Activated CD4-positive, alpha-beta T cell treated with anti-CD3 and anti-CD28 coated beads for 24 hours (primary cell): Measurements from ENCODE around the gene SOX6.

Experiments used
- DNase-seq, 2 donors: peaks; one replicate each; pipeline ENCODE4 v3.0.0-alpha.2; 2020; ENCODE audit warnings: low read depth in 2 of 2

The SOX6 gene

DNA sequence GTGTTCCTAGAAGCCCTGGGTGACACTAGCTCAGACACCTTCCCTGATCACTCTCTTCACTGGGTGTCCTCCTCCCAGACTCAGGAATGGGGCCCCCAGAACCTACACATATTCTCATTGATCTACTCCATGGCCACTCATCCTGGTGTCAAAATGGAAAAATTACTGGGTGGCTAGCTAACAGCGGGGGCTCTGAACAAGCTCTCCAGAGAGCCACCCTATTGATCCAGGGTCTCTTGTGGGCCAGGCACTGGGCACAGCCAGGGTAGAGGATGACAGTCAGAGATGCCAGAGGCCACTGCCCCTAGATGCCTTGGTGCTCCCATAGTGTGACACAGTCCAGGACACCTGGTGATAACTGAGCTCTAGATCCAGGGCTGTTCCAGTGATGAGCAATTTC, 393.1 kb downstream of the SOX6 start:
- DNase-seq, result no peak

- no peak for DNase-seq
Measured at GRCh38 chr11:15958910-15959309, 397.4 kb downstream of the SOX6 start.

- DNase-seq, result no peak
Measured at GRCh38 chr11:15957234-15957633, 399.1 kb downstream of the SOX6 start.

GRCh38 chr11:15956302-15956701, 400.0 kb downstream of the SOX6 start:
- no peak for DNase-seq

- DNase-seq, result no peak
Measured at GRCh38 chr11:15955595-15955994, 400.8 kb downstream of the SOX6 start.

DNA sequence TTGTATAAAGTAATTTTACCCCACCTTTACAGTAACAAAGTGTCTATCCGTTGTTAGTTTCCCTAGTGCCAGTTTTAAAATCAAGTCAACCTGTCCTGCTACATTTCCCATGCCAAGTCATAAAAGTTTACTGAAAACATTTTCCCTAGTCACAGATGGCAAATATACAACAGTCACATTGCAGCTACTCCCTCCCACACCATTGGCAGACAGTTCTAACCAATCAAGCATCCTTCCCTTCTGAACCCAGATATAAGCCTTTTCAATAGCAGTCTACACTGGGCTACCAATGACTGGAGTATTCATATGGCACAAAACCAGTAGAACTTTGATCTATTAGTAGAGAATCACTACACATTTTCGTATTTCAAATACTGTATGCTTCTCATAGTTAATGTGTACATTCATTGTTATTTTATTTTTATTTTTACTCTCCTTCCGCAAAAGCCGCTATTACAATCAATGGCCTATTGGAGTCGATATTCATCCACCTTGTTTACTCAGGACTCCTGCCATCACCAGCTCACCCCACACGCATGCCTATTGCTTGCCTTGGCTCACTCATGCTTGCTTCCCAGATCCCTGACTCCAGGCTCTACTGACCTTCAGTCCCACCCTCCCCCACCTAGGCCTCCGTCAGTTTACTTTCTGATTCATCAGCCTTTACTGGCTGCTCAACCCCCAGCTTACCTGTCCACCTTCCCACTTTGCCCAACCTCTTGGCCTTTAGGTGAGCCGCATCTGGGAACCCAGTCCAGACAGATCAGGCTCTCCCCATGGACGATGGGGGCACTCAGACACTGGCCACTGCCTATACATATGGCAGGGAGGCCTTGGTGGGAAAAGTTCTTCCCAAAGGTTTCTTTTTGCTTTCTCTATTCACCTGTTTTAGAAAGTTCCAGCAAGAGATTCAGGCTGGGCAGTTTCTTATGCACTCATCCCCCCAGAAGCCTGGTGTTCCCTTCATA, 408.4 kb downstream of the SOX6 start:
- DNase-seq, result no peak

GRCh38 chr11:15945726-15946125, 410.6 kb downstream of the SOX6 start:
- DNase-seq, result no peak

DNA sequence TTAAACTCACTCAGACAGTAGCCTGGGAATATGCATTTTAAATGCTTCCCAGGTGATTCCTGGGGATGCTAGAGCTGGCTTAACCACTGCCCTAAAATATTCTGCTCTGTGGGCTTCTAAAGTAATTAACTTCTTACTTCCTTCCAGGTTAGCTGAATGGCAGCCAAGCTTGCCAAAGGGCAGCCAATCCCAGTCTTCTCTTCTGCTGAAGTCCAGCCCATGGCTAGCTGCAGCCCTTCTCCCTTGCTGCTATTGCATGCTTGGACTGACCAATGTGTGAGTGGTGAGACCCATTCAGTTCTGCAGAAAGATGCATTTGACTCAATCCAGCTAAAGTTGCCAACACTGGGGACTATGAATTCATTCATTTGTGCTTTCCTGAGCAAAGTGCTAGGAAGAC, 411.9 kb downstream of the SOX6 start:
- DNase-seq, result no peak

DNA sequence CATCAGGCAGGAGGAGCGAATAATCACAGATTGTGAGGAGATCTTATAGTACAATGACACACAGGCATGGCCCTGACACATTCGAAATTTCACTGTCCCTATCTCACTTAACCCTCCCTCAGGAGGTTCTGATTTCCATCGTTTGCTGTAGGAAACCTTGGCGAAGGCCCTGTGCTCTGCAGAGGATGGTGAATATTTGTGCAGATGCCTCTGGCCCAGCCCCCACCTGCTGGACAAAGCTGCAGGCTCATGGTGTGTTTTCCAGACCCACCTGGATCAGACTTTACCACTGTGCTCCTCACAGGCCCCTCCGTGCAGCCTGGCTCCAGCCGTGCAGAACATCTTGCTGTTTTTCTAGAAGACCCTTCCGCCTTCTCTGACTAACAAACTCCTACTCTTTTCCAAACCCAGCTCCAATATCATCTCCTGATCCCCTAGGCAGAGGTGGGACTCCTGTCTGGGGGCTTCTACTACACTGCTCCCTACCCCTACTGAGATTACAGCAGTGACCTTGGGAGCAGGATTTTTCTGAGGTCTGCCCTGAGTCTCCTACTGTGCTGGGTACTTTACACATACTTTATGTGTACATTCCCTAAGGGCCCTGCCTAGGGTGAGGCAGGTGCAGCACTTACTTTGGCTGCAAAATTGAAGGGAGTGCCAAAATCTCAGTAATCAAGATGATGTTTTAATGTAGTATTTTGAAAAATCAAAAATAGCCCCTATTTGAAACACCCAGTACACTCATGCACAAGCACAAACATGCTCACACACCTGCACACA, 412.7 kb downstream of the SOX6 start:
- no peak for DNase-seq

DNA sequence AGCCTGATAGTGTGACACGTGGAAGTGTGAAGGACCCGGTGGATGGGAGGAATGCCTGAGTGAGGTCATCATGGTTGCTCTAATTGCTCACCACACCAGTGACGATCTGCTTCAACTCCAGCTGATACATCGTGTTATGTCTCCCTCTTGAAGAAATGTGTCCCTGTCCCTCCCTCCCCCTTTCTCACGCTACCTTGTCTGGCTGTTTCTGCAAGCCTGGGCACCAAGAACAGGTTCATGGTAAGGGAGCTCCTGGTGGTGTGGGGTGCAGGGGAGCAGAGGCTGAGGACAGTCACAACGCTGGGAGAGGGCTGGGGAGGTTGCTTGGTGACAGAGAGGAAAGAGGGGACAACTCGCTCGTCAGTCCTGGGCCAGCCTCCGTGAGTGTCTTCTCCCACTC, 413.4 kb downstream of the SOX6 start:
- no peak for DNase-seq

DNA sequence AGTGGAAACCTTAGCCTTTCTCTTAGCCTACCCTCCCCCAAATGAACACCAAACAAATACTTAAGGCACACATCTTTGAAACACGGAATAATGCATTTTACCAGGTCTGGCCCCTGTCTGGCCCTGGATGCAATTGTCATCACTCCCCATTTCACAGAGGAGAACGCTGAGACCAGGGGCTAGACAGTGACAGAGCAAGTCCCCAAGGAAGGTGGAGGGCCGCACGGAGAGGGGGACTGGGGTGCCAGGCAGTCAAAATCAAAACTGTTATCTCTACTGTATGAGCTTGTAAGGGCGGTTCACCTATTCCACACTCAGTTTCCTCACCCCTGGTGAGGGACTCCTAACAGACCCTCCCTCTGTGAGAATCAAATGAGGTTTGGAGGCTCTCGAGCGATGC, 414.2 kb downstream of the SOX6 start:
- no peak for DNase-seq

GRCh38 chr11:15941206-15941770, 415.1 kb downstream of the SOX6 start:
- peak in 1 of 2 donors; percentile 1 for DNase-seq

DNA sequence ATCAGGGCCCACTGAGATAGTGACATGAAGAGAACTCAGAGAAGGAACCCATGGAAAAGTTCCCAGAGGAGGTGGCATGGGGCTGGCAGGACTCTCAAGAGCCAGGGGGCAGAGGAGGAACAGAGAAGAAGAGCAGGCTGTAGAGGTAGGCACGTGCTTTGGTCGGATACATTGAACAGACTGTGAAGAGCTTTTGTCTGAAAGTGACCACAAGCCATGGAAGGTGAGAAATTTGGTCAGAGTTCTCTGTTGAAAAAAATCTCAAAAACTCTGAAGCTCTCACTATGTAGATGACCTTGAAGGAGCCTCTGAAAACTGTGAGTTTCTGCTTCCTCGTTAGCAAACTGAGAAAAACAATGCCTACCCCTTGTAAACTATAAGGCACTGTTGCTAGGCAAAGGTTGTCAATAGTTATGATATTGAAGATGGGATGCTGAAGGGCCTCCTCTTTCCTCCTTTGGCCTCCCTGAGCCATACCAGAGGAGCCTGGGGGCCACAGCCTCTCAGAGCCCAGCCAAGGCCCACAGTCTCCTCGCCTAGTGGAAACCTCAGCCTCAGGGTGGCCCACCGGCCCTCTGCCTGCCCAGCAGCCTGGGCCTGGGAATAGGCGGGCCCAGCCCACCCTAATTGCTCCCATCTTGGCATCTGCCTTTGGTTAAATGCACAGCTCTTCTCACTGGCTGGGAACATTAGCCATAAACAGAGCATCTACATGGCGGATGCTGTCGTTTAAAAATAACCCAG, 415.7 kb downstream of the SOX6 start:
- DNase-seq, result no peak

DNA sequence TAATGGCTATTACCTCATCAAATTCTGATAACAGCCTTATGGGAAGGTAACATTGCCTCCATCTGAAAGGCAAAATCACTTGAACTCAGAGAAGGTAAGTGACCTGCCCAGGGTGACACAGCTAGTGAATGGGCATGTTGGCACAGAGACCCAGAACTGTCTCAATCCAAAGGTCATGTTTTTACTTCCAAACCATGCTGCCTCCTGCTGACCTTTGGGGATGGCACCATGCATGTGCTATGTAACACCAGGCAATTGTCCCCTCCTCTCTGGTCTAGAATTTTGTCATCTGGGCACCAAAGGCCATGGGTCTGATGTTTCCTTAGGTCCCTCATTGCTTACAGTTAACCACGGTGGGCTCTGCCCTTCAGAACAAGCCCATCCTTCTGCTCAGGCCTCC, 417.4 kb downstream of the SOX6 start:
- no peak for DNase-seq

- DNase-seq, result no peak
Measured at GRCh38 chr11:15938121-15938611, 418.2 kb downstream of the SOX6 start.

DNA sequence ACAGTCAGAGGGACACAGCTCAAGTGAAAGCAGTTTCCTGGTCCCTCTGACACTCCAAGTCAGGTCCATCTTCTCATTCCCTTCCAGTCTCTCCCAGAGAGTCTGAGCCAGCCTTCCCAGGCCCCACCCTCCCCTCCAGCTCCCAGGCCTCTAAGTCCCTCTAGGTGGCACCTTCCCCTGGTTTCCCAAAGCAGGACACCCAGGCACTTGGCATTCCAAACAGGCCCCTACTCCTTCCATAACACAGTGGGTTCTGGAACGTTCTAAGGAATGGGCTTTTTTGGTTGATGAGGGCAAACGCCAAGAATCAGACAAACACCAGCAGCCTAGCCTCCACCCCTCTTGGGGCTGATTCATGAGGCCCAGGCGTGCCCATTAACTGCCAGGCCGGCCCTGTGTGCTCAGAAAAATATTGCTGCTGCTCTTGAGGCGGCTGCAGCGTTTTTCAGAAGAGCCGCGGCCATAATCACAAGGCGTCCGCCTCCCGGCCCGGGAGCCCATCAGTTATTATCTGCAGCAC, 418.7 kb downstream of the SOX6 start:
- DNase-seq, result no peak

DNA sequence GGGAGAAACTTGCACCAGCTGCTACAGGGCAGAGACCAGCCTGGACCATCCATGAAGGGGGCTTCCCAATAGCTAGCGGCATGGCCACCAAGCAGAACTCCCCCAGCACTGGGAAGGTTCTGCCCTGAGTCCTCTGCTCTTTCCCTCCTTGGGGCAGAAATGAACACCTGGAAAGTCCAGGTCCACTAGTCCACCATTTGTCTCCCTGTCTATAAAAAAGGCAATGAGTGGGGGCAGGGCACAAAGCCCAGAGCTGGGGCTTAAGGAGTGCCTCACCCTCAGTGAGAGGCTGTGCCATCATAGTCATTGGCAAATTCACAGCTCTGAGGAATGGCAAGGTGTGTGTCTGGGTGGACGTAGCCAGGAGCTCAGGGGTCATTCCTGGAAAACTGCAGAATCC, 420.3 kb downstream of the SOX6 start:
- DNase-seq, result no peak

GRCh38 chr11:15935373-15935772, 421.0 kb downstream of the SOX6 start:
- no peak for DNase-seq

DNA sequence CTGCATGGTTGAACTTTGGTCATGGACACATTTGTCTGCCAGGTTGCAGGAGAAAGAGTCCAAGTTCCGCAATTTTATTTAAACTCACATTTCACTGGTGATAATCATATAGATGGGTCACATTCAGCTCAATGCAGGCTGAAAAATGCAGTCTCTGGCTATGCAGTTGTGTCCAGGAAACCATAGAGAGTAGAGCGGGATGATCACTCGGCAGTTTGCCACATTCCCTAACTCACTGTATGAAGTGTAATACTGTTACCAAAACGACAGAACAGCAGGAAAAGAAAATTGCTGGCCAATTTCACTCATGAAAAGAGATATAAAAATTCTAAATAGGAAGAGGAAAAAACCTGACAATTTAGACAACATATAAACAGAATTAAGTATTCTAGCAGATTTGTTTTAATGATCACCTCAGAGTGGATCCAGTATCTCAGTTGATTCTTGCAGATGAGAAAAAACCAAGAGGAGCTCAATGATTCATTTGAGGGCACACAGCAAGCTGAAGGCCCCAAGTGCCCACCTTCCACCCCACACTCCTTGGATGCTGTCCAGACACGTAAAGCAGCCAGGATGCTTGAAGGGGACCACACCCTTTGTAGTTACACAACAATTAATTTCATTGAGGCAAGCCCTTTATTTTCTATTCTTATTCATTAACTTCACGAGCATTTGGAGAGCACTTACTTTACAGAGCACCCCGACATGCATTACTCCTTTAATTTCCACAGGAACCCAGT, 422.3 kb downstream of the SOX6 start:
- DNase-seq, result no peak

- DNase-seq, result no peak
Measured at GRCh38 chr11:15932417-15932816, 423.9 kb downstream of the SOX6 start.

GRCh38 chr11:15931497-15931896, 424.8 kb downstream of the SOX6 start:
- DNase-seq, result no peak
